ENCODE results near the gene KIF3B.
"Not testable (repeated sequence)": the region's sequence is repeated elsewhere in the genome, so short reads cannot be mapped to it uniquely, and the experiment has no call there.

Gene KIF3B

GRCh38 chr20:32350421-32350820 is 73.0 kb downstream of the KIF3B start:
- no peaks in the 10 kb centered on the region for H3K27me3 ChIP-seq (replicated peaks; ENCODE audit: control insufficient read depth, insufficient read depth, low read length)
- no peak overlapping the region for H3K4me3 ChIP-seq (replicated peaks; ENCODE audit: low read depth, low read length)
- H3K36me3 ChIP-seq (ENCODE audit: control insufficient read depth, insufficient read depth, low read length) = no peaks in the 10 kb centered on the region
- DNase-seq (ENCODE audit: extremely low read depth, insufficient read length) = no peak
- TF ChIP-seq, protein P1, sequence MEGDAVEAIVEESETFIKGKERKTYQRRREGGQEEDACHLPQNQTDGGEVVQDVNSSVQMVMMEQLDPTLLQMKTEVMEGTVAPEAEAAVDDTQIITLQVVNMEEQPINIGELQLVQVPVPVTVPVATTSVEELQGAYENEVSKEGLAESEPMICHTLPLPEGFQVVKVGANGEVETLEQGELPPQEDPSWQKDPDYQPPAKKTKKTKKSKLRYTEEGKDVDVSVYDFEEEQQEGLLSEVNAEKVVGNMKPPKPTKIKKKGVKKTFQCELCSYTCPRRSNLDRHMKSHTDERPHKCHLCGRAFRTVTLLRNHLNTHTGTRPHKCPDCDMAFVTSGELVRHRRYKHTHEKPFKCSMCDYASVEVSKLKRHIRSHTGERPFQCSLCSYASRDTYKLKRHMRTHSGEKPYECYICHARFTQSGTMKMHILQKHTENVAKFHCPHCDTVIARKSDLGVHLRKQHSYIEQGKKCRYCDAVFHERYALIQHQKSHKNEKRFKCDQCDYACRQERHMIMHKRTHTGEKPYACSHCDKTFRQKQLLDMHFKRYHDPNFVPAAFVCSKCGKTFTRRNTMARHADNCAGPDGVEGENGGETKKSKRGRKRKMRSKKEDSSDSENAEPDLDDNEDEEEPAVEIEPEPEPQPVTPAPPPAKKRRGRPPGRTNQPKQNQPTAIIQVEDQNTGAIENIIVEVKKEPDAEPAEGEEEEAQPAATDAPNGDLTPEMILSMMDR (IDR thresholded peaks at IDR 0.05; ENCODE audit: insufficient read depth, low read length, poor library complexity, severe bottlenecking) = no peak

DNA sequence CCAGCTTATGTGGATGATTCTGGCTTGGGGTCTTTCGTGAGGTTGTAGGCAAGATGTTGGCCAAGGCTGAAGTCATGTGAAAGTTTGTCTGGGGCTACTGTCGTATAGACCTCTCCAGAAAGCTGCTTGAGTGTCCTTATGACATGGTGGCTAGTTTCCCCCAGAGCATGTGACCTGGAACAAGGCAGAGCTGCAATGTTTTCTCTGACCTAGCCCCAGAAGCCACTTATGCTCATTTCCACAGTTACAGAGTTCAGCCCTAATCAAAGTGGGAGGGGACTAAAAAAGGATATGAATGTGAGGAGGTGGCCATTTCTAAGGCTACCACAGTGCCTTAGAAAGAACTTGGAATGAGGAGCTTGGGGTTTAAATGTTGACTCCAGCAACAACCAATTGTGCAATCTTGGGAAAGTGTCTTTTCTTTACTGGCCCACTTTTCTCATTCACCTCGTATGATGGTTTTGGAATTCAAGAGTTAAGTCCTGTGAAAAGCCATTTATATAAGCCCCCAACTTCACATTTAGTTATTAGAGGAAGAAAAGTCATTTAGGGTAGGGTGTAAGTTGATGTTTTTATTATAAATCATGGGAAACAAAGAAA is 74.8 kb downstream of the KIF3B start:
- H3K36me3 ChIP-seq (ENCODE audit: control insufficient read depth, insufficient read depth, low read length) = no peaks in the 10 kb centered on the region
- TF ChIP-seq, protein P1 (IDR thresholded peaks at IDR 0.05; ENCODE audit: insufficient read depth, low read length, poor library complexity, severe bottlenecking) = no peak
- no peak overlapping the region for H3K4me3 ChIP-seq (replicated peaks; ENCODE audit: low read depth, low read length)
- H3K27me3 ChIP-seq (replicated peaks; ENCODE audit: control insufficient read depth, insufficient read depth, low read length) = no peaks in the 10 kb centered on the region
- DNase-seq (ENCODE audit: extremely low read depth, insufficient read length) = no peak

- TF ChIP-seq, protein P1 (IDR thresholded peaks at IDR 0.05; ENCODE audit: insufficient read depth, low read length, poor library complexity, severe bottlenecking) = no peak
- H3K27me3 ChIP-seq (replicated peaks; ENCODE audit: control insufficient read depth, insufficient read depth, low read length) = no peaks in the 10 kb centered on the region
- H3K36me3 ChIP-seq (ENCODE audit: control insufficient read depth, insufficient read depth, low read length) = no peaks in the 10 kb centered on the region
- no peak overlapping the region for H3K4me3 ChIP-seq (replicated peaks; ENCODE audit: low read depth, low read length)
- no peak for DNase-seq (ENCODE audit: extremely low read depth, insufficient read length)
Measured at GRCh38 chr20:32353848-32354496, 76.5 kb downstream of the KIF3B start.

GRCh38 chr20:32354592-32355416 is 77.4 kb downstream of the KIF3B start:
- Histone ChIP-seq H3K27me3 (replicated peaks; ENCODE audit: control insufficient read depth, insufficient read depth, low read length) (no peaks in the 10 kb centered on the region), H3K4me3 (replicated peaks; ENCODE audit: low read depth, low read length) (peak overlapping the region; percentile 1; the same call in 1 of the 2 replicates), H3K36me3 (ENCODE audit: control insufficient read depth, insufficient read depth, low read length) (no peaks in the 10 kb centered on the region)
- peak; percentile 67 for DNase-seq (ENCODE audit: extremely low read depth, insufficient read length)
- TF ChIP-seq, protein P1 (IDR thresholded peaks at IDR 0.05; ENCODE audit: insufficient read depth, low read length, poor library complexity, severe bottlenecking) = no peak

DNA sequence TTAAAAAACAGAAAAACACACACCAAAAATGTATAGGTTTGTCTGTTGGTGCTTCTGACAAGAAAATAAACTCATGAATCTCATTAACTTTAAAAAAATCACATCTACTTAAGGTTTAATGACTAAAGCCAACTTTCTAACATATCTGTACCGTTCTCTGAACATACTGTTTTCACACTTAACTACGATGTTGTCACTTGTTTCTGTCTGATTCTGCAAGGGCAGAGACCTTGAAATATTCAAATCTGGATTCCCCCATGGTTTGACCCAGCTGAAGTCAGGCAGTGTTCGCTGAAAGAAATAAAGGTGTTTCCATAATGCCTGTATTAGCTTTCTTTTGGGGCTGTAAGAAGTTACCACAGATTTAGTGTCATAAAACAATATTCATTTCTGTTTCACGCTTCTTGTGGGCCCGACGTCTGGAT is 78.0 kb downstream of the KIF3B start:
- TF ChIP-seq, protein P1 (IDR thresholded peaks at IDR 0.05; ENCODE audit: insufficient read depth, low read length, poor library complexity, severe bottlenecking) = no peak
- DNase-seq (ENCODE audit: extremely low read depth, insufficient read length) = peak; percentile 65
- Histone ChIP-seq H3K36me3 (ENCODE audit: control insufficient read depth, insufficient read depth, low read length) (no peaks in the 10 kb centered on the region), H3K4me3 (replicated peaks; ENCODE audit: low read depth, low read length) (0 out of 2 replicates have a peak overlapping the region, but pooled peaks have one; percentile 2), H3K27me3 (replicated peaks; ENCODE audit: control insufficient read depth, insufficient read depth, low read length) (no peaks in the 10 kb centered on the region)

DNA sequence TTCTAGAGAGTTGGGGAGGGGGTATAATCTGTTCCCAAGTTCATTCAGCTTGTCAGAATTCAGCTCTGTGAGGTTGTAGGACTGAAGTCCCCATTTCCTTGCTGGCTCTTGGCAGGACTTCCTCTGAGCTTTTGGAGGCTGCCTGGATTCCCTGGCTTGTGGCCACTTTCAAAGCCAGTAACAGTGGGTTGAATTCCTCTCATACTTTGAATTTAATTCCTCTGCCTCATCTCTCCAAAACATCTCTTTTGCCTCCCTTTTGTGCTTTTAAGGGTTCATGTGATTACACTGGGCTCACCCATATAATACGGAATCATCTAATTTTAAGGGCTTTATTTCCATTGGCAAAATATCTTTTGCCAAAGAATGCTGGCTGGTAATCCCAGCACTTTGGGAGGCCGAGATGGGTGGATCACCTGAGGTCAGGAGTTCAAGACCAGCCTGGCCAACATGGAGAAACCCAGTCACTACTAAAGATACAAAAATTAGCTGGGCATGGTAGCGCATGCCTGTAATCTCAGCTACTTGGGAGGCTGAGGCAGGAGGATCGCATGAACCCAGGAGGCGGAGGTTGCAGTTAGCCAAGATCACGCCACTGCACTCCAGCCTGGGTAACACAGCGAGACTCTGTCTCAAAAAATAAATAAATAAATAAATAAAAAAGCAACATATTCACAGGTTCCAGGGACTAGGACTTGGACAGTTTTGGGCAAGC is 78.6 kb downstream of the KIF3B start:
- not testable (repeated sequence) for H3K27me3 ChIP-seq (replicated peaks; ENCODE audit: control insufficient read depth, insufficient read depth, low read length); DNase-seq (ENCODE audit: extremely low read depth, insufficient read length); H3K36me3 ChIP-seq (ENCODE audit: control insufficient read depth, insufficient read depth, low read length)
- H3K4me3 ChIP-seq (replicated peaks; ENCODE audit: low read depth, low read length) = 0 out of 2 replicates have a peak overlapping the region, but pooled peaks have one; percentile 2

All from GM06990 (cell line).